Kidney (tissue), 14 donors: ENCODE measurements around the gene PTH2R. TPM values are rescaled to one million over a fixed set of nuclear protein-coding genes. Genes with fewer than 3 reads are reported as not detected.

Experiments
- DNase-seq, 5 donors: peaks; one replicate each; pipeline ENCODE4 v3.0.0-alpha.2; 2013 to 2020
- FAIRE-seq: peaks from 2 replicates; lab custom pipeline; 2012; peaks lifted over from hg19 to GRCh38; lab: Jason Lieb, UNC
- H3K27ac ChIP-seq, 2 donors: one replicate each; pipeline ENCODE4 v1.7.0; 2013; ENCODE audit warnings: low read depth in 2 of 2, low read length in 2 of 2, inconsistent platforms in 1 of 2
- H3K27me3 ChIP-seq: one replicate; pipeline ENCODE4 v1.7.1; 2013; ENCODE audit warnings: low read length, inconsistent platforms; ENCODE audit not compliant: control insufficient read depth, insufficient read depth
- H3K36me3 ChIP-seq, 3 donors: one replicate each; pipeline versions ENCODE4 v1.7.0 to v1.7.1; 2013; ENCODE audit warnings: low read length in 3 of 3, control low read depth in 1 of 3, inconsistent platforms in 1 of 3; ENCODE audit not compliant: insufficient read depth in 3 of 3, control insufficient read depth in 2 of 3
- H3K4me1 ChIP-seq, 3 donors: one replicate each; pipeline versions ENCODE4 v1.7.0 to v1.7.1; 2013; ENCODE audit warnings: low read length in 3 of 3, inconsistent platforms in 1 of 3, low read depth in 1 of 3; ENCODE audit not compliant: control insufficient read depth in 2 of 3, insufficient read depth in 2 of 3
- H3K4me3 ChIP-seq, 3 donors: one replicate each; pipeline versions ENCODE4 v1.7.0 to v1.8.1; 2013; ENCODE audit warnings: low read length in 3 of 3, control low read depth in 1 of 3, inconsistent platforms in 1 of 3
- H3K9ac ChIP-seq, 3 donors: one replicate each; pipeline versions ENCODE4 v1.7.0 to v1.7.1; 2013; ENCODE audit warnings: low read length in 3 of 3, control low read depth in 1 of 3, inconsistent platforms in 1 of 3
- H3K9me3 ChIP-seq, 3 donors: one replicate each; pipeline versions ENCODE4 v1.7.0 to v1.7.1; 2013; ENCODE audit warnings: low read length in 3 of 3, control low read depth in 1 of 3, inconsistent platforms in 1 of 3; ENCODE audit not compliant: control insufficient read depth in 2 of 3, insufficient read depth in 1 of 3
- CTCF ChIP-seq: IDR thresholded peaks from 3 replicates; pipeline ENCODE4 v1.5.1; 2012; ENCODE audit warnings: mild to moderate bottlenecking, moderate library complexity, borderline replicate concordance; ENCODE audit not compliant: insufficient read depth; ENCODE audit errors: extremely low read depth
- intact Hi-C: fragments of 100-400 bp; cut with DNase I; formaldehyde crosslinking; loops from one replicate; pipeline ENCODE4 v1.11.1; 2022
- polyA plus RNA-seq: library from polyadenylated mRNA; stranded (reverse); fragments of 350-450 nt; fragmentation: Illumina TruSeq; extraction: RNeasy Lipid Tissue Mini Kit (QIAGEN cat#74804); gene quantifications from one replicate; pipeline ENCODE4 v1.2.3, GENCODE V29; 2014; ENCODE audit warnings: low read depth, low replicate concordance; ENCODE audit not compliant: insufficient read depth
- total RNA-seq: library from RNA; stranded (reverse); fragmentation: NEBNext Ultra II Directional; extraction: Animal tissue kit (Norgen Biotek cat#: 25700); gene quantifications from one replicate; pipeline ENCODE4 v1.2.1, GENCODE V29; 2021
- donor health status: control.
- donor health status: control.
- donor health status: control.
- donor health status: control.
- donor health status: control.
- donor health status: DM: yes; HTN: yes; CAD: no.
- donor health status: Normal renal cell carcinoma (clear cell type).

Gene PTH2R
- total and polyA plus RNA-seq, 2 donors from 2014 or later: 11.0 to 54.8 TPM

GRCh38 chr2:208463721-208464120, 57.1 kb downstream of the PTH2R start:
- DNase-seq (no peak), FAIRE-seq (no peak)
- H3K27ac ChIP-seq: no peak overlapping the region
- H3K9me3 ChIP-seq: no peaks in the 10 kb centered on the region
- no peak overlapping the region for H3K9ac ChIP-seq
- H3K4me1 ChIP-seq: no peaks in the 10 kb centered on the region
- intact Hi-C loops: no loop called here
- no peaks in the 10 kb centered on the region for H3K36me3 ChIP-seq
- no peak for TF ChIP-seq CTCF
- no peaks in the 10 kb centered on the region for H3K27me3 ChIP-seq
- H3K4me3 ChIP-seq: no peak overlapping the region

- no peak overlapping the region for H3K9ac ChIP-seq
- no peaks in the 10 kb centered on the region for H3K9me3 ChIP-seq
- H3K4me3 ChIP-seq: no peak overlapping the region
- no peak for FAIRE-seq
- no peak for TF ChIP-seq CTCF
- intact Hi-C loops: no loop called here
- DNase-seq: no peak
- no peak overlapping the region for H3K27ac ChIP-seq
- H3K4me1 ChIP-seq: no peaks in the 10 kb centered on the region
- no peaks in the 10 kb centered on the region for H3K36me3 ChIP-seq
- no peaks in the 10 kb centered on the region for H3K27me3 ChIP-seq
Measured at GRCh38 chr2:208464205-208464604, 57.6 kb downstream of the PTH2R start.

- intact Hi-C loops: no loop called here
- DNase-seq (peak in 4 of 5 donors; percentile 38 to 81 (median 55)), FAIRE-seq (peak; percentile 21)
- no peaks in the 10 kb centered on the region for H3K9me3 ChIP-seq
- no peak overlapping the region for H3K9ac ChIP-seq
- no peak overlapping the region for H3K4me3 ChIP-seq
- no peaks in the 10 kb centered on the region for H3K4me1 ChIP-seq
- H3K27ac ChIP-seq: no peak overlapping the region
- no peaks in the 10 kb centered on the region for H3K36me3 ChIP-seq
- no peaks in the 10 kb centered on the region for H3K27me3 ChIP-seq
- peak; percentile 74 for TF ChIP-seq CTCF
Measured at GRCh38 chr2:208466151-208466919, 59.7 kb downstream of the PTH2R start.

GRCh38 chr2:208466920-208467298, 60.3 kb downstream of the PTH2R start:
- Histone ChIP-seq H3K4me3 (no peak overlapping the region), H3K36me3 (no peaks in the 10 kb centered on the region), H3K9ac (no peak overlapping the region), H3K27ac (no peak overlapping the region), H3K9me3 (no peaks in the 10 kb centered on the region), H3K4me1 (no peaks in the 10 kb centered on the region), H3K27me3 (no peaks in the 10 kb centered on the region)
- no peak for TF ChIP-seq CTCF
- intact Hi-C loops: no loop called here
- FAIRE-seq (no peak), DNase-seq (peak in 2 of 5 donors; percentile 26 to 50)
